ENCODE data around the gene RPL22.

RPL22 gene

DNA sequence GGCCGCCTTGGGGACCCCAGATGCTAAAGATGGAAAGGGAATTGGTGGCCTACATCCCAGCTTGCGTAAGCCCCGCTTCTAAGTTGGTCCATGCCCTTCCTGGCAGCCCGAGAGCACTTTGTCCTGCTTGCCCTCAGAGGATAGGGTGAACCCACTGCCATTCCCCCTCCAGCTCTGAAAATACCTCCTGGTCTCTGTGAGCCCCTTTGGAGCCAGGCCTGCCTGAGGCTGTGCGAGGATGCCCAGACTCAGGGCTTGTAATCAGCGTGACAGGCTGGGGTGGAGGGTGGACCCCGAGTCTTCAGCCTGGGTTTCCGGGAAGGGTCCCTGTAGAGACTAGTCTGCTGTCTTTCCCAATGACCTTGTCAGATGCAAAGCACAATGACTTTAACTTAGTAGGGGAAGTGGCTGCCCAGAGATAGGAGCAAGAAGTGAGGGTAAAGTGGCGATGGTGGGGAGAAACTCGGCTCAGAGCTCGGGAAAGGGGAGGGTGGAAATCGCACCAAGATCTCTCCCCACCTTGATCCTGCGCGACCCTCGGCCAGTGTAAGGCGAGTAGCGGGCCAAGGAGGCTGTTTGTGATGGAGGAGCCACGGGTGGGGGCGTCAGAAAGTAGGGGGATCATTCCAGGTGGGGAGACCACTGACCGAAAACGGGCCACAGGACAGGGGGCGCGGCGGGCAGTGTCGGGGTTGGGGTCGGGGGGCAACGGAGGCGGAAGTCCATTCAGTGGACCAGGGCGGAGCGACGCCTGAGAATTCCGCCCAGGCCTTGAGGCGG lies 41.9 kb upstream of the RPL22 start:
- no peak for TF ChIP-seq GATA3 (IDR thresholded peaks at IDR 0.05; ENCODE audit: low read depth, low read length)
- TF ChIP-seq GATA2 (IDR thresholded peaks at IDR 0.05; ENCODE audit: low read depth, low read length): no peak

GRCh38 chr1:6239950-6240768 lies 40.8 kb upstream of the RPL22 start:
- TF ChIP-seq GATA2 (IDR thresholded peaks at IDR 0.05; ENCODE audit: low read depth, low read length): no peak
- no peak for TF ChIP-seq GATA3 (IDR thresholded peaks at IDR 0.05; ENCODE audit: low read depth, low read length)

- no peak for TF ChIP-seq GATA3 (IDR thresholded peaks at IDR 0.05; ENCODE audit: low read depth, low read length)
- no peak for TF ChIP-seq GATA2 (IDR thresholded peaks at IDR 0.05; ENCODE audit: low read depth, low read length)
Measured at GRCh38 chr1:6239213-6239752, 39.9 kb upstream of the RPL22 start.

GRCh38 chr1:6237093-6237492 lies 37.7 kb upstream of the RPL22 start:
- TF ChIP-seq GATA3 (IDR thresholded peaks at IDR 0.05; ENCODE audit: low read depth, low read length) (no peak), GATA2 (IDR thresholded peaks at IDR 0.05; ENCODE audit: low read depth, low read length) (no peak)

- TF ChIP-seq GATA2 (IDR thresholded peaks at IDR 0.05; ENCODE audit: low read depth, low read length) (no peak), GATA3 (IDR thresholded peaks at IDR 0.05; ENCODE audit: low read depth, low read length) (no peak)
Measured at GRCh38 chr1:6235296-6235677, 35.9 kb upstream of the RPL22 start.

DNA sequence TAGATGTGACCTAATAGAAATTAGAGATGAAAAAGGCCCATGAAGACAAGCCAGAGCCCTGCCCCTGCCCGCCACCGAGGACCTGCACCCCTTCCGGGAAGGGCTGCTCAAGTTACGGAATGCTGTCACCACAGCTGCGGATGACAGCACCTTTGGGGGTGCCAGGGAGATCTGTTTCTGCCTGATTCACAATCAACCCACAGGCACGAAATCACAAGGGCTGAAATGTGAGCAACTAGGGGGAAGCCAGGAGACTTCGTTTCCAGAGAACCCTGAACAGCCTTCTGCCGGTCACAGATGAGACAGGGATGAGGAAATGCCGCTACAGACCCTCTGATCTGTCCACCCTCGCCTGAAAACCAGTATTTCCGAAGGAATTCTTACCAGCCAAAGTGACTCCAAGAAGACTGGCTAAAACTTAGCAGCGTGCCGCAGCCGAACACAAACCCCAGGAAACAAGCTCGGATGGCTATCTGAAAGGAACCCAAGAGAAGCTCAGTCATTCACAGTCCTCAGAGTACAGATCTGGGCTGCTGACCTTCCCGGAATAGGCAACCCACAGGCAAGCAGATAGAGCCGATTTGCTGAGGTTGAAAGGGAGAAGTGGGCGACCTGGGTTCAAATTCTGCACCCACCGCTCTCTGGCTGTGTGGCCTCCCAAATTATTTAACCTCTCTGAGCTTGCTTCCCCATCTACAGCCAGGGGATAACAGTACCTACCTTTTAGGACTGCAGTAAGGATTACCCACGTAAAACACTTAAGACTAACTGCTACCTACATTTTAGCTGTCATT lies 35.3 kb upstream of the RPL22 start:
- TF ChIP-seq GATA2 (IDR thresholded peaks at IDR 0.05; ENCODE audit: low read depth, low read length): no peak
- no peak for TF ChIP-seq GATA3 (IDR thresholded peaks at IDR 0.05; ENCODE audit: low read depth, low read length)

DNA sequence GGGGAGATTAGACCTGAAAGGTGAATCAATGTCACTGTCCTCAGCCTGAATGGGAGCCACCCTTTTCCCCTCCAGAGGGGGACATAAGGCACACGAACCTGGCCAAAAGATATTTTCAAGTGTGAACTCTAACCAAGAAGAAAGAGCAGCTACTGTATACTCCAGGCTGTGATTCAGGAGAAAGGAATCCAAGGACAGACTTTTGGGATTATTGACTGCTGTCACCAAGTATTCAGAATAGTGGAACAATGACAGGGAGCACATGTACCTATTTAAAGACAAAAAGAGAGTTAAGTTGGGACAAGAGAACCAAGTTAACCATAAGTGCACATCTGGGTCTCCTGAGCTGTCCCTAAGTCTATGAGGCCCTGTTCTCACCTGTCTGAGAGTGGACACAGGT lies 34.0 kb upstream of the RPL22 start:
- TF ChIP-seq GATA3 (IDR thresholded peaks at IDR 0.05; ENCODE audit: low read depth, low read length): no peak
- TF ChIP-seq GATA2 (IDR thresholded peaks at IDR 0.05; ENCODE audit: low read depth, low read length): no peak

GRCh38 chr1:6225651-6226050 lies 26.3 kb upstream of the RPL22 start:
- no peak for TF ChIP-seq GATA2 (IDR thresholded peaks at IDR 0.05; ENCODE audit: low read depth, low read length)
- TF ChIP-seq GATA3 (IDR thresholded peaks at IDR 0.05; ENCODE audit: low read depth, low read length): no peak

DNA sequence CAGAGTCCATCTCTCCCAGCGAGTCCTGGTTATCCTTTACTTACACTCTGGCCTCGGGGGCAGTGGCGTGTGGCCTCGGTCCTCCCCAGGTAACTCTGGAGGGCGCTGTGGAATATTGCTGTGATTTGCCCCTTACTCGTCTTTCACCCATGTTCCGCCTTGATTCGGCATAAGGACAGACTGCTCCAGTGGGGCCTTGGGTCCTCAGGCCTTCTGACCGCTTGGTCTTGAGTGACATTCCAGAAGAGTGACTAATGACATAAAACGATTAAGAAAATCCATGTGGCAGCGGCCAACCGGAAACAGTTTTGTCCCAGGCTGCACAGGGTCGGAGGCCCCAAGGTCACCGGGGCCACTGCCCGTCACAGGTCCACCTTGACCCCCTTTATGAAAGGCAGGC lies 25.3 kb upstream of the RPL22 start:
- TF ChIP-seq GATA2 (IDR thresholded peaks at IDR 0.05; ENCODE audit: low read depth, low read length): no peak
- TF ChIP-seq GATA3 (IDR thresholded peaks at IDR 0.05; ENCODE audit: low read depth, low read length): no peak

DNA sequence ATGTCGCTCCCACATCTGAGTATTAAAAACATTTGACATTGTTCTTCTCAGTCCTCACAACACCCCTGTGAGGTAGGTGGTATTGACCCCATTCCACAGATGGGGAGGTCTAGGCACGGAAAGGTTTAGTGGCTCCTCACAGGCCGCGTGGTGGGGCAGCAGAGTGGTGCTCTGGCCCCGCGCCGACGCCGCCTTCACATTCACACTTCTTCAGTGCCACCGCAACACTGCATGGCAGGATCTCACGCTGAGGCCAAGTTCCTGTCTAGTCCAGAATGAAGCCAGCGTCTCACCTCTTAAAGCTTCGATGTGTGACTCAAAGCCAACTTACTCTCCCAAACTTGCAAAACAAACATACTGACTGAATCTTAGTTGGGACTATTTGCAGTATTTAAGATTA lies 24.2 kb upstream of the RPL22 start:
- no peak for TF ChIP-seq GATA2 (IDR thresholded peaks at IDR 0.05; ENCODE audit: low read depth, low read length)

GRCh38 chr1:6222636-6223035 lies 23.2 kb upstream of the RPL22 start:
- TF ChIP-seq GATA2 (IDR thresholded peaks at IDR 0.05; ENCODE audit: low read depth, low read length) (no peak), GATA3 (IDR thresholded peaks at IDR 0.05; ENCODE audit: low read depth, low read length) (no peak)

DNA sequence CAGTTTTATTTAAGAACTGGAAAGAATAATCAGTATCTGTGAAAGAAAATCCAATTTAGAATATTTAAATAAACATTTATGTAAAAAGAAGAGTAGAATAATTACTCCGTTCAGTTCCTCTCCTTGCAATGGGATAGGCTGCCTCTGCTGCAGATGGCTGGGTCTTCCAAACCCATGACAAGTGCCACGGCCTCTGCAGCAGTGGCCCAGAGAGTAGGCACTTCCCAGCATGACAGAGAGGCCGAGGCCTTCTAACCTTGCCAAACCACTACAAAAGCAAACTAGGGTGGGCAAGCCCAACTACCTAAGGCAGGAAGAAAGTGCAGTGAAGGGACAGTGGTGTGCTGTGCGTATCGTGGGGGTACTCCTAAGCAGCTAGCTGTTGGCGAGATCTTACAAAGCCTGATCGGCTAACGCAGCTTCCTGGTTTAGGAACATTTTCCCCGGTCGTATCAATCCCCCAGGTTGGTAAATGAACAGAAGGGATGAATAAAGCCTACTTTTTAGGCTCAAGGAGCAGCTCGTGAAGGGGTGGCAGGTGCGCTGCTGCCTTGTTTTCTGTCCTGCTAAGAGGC lies 21.9 kb upstream of the RPL22 start:
- TF ChIP-seq GATA2 (IDR thresholded peaks at IDR 0.05; ENCODE audit: low read depth, low read length): no peak
- TF ChIP-seq GATA3 (IDR thresholded peaks at IDR 0.05; ENCODE audit: low read depth, low read length): no peak

DNA sequence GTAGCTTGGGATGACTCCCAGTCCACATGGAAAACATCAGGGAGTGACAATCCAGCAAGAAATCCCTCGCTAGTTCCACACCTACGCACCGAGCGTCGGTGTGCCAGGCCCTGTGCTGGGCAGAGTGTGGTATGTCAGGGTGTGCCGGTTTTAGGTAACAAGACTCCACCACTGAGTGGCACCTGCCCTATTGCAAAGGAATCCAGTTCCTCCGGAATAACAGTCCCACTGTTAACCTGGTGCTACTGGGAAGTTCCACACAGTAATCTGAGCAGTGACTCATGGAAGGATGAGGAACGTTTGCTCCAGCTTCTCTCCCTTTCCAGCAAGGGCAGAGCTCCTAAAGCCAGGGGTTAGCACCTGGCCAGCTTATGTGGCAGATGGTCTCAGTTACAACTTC lies 20.8 kb upstream of the RPL22 start:
- TF ChIP-seq GATA2 (IDR thresholded peaks at IDR 0.05; ENCODE audit: low read depth, low read length) (no peak), GATA3 (IDR thresholded peaks at IDR 0.05; ENCODE audit: low read depth, low read length) (no peak)
